SK-N-SH (cell line): ENCODE results near the gene CNNM3. TPM values are rescaled to one million over a fixed set of nuclear protein-coding genes. Genes with fewer than 3 reads are reported as not detected.

Source experiments
- CTCF ChIA-PET: fragments of 300-600, 350-600 bp; formaldehyde crosslinking; extraction: SDS; loops from one replicate; lab custom pipeline; 2021; lab: Yijun Ruan, JAX
- POLR2A ChIA-PET: fragments of 350-600 bp; sonication (Branson Sonifier 250); formaldehyde crosslinking; extraction: SDS; loops from one replicate; lab custom pipeline; 2020; ENCODE audit warnings: antibody characterized with exemption, inconsistent platforms; lab: Yijun Ruan, JAX
- DNase-seq: peaks from one replicate; pipeline ENCODE4 v3.0.0; 2012
- H2AFZ ChIP-seq: fragments of 200-600 bp; sonication (generic); 2 replicates; pipeline ENCODE4 v1.8.1; 2016; ENCODE audit warnings: antibody characterized with exemption, mild to moderate bottlenecking, low read depth
- H3F3A ChIP-seq: fragments of 200-600 bp; sonication (generic); replicated peaks from 2 replicates; pipeline ENCODE3; 2016; ENCODE audit warnings: antibody characterized with exemption, mild to moderate bottlenecking; ENCODE audit not compliant: insufficient read depth
- H3K27ac ChIP-seq, 2 experiments: fragments of 200-500 bp in 1 of 2; fragments of 200-600 bp in 1 of 2; sonication (Bioruptor generic) in 1 of 2; sonication (generic), shearing (Covaris generic) in 1 of 2; 2 replicates each; pipeline versions ENCODE4 v1.5.1 to v1.6.1; 2014 to 2016; ENCODE audit warnings: low read depth in 2 of 2, inconsistent platforms in 1 of 2, low read length in 1 of 2, mild to moderate bottlenecking in 1 of 2, mixed read lengths in 1 of 2
- H3K27me3 ChIP-seq: fragments of 200-600 bp; sonication (generic), shearing (Covaris generic); 2 replicates; pipeline ENCODE4 v1.6.1; 2016; ENCODE audit warnings: mixed run types; ENCODE audit not compliant: insufficient read depth
- H3K36me3 ChIP-seq, 2 experiments: fragments of 200-500 bp in 1 of 2; fragments of 200-600 bp in 1 of 2; sonication (Bioruptor generic) in 1 of 2; sonication (generic) in 1 of 2; replicated peaks in 1 of 2; 2 replicates each; pipeline versions ENCODE3 to v1.5.1; 2014 to 2016; ENCODE audit warnings: low read length in 1 of 2, mild to moderate bottlenecking in 1 of 2; ENCODE audit not compliant: insufficient read depth in 2 of 2, control insufficient read depth in 1 of 2
- H3K4me1 ChIP-seq, 2 experiments: fragments of 200-500 bp in 1 of 2; fragments of 200-600 bp in 1 of 2; sonication (Bioruptor generic) in 1 of 2; sonication (generic), shearing (Covaris generic) in 1 of 2; 2 replicates each; pipeline versions ENCODE4 v1.5.1 to v1.6.1; 2014 to 2016; ENCODE audit warnings: low read depth in 1 of 2, low read length in 1 of 2, mixed run types in 1 of 2; ENCODE audit not compliant: insufficient read depth in 2 of 2, control insufficient read depth in 1 of 2
- H3K4me2 ChIP-seq: fragments of 200-600 bp; sonication (generic), shearing (Covaris generic); 2 replicates; pipeline ENCODE4 v1.6.1; 2017; ENCODE audit warnings: mixed run types
- H3K4me3 ChIP-seq, 2 experiments: fragments of 200-500 bp in 1 of 2; fragments of 200-600 bp in 1 of 2; sonication (Bioruptor generic) in 1 of 2; sonication (generic), shearing (Covaris generic) in 1 of 2; 2 replicates each; pipeline versions ENCODE4 v1.5.1 to v1.8.1; 2014 to 2016; ENCODE audit warnings: low read depth in 2 of 2, inconsistent platforms in 1 of 2, low read length in 1 of 2, mild to moderate bottlenecking in 1 of 2, mixed read lengths in 1 of 2, moderate library complexity in 1 of 2
- H3K79me2 ChIP-seq: fragments of 200-600 bp; sonication (generic); 2 replicates; pipeline ENCODE4 v1.8.1; 2017; ENCODE audit warnings: mild to moderate bottlenecking; ENCODE audit not compliant: insufficient read depth
- H3K9ac ChIP-seq: fragments of 200-600 bp; sonication (generic); 2 replicates; pipeline ENCODE4 v1.6.1; 2017; ENCODE audit warnings: mixed run types
- H3K9me2 ChIP-seq: fragments of 200-600 bp; sonication (generic); 2 replicates; pipeline ENCODE4 v1.6.1; 2017; ENCODE audit warnings: mixed run types
- H3K9me3 ChIP-seq: fragments of 200-600 bp; sonication (generic); 2 replicates; pipeline ENCODE4 v1.6.1; 2017; ENCODE audit warnings: mixed run types, mild to moderate bottlenecking, moderate library complexity
- H4K20me1 ChIP-seq: fragments of 200-600 bp; sonication (generic); 2 replicates; pipeline ENCODE4 v1.6.1; 2017; ENCODE audit warnings: mild to moderate bottlenecking, mixed run types; ENCODE audit not compliant: insufficient read depth
- CTCF ChIP-seq: fragments of 200-600 bp; sonication (generic); IDR thresholded peaks from 2 replicates; pipeline ENCODE4 v1.6.1; 2017; ENCODE audit warnings: antibody characterized with exemption, mild to moderate bottlenecking, moderate library complexity
- FOSL2 ChIP-seq: IDR thresholded peaks from 2 replicates; pipeline ENCODE4 v1.4.0; 2012; ENCODE audit warnings: low read depth, mild to moderate bottlenecking, moderate library complexity, borderline replicate concordance
- FOXJ3 ChIP-seq: sonication (generic); formaldehyde crosslinking; IDR thresholded peaks from 2 replicates; pipeline ENCODE4 v1.5.1; 2020; ENCODE audit warnings: mild to moderate bottlenecking, missing genetic modification reagents
- GABPA ChIP-seq: IDR thresholded peaks from 2 replicates; pipeline ENCODE4 v1.4.0; 2012; ENCODE audit warnings: low read depth, mild to moderate bottlenecking
- GATA2 ChIP-seq: sonication (generic); formaldehyde crosslinking; IDR thresholded peaks from 2 replicates; pipeline ENCODE4 v1.5.0; 2020; ENCODE audit warnings: mild to moderate bottlenecking, missing genetic modification reagents
- IRF3 ChIP-seq: fragments of 150-350 bp; IDR thresholded peaks from 2 replicates; pipeline ENCODE4 v1.6.1; 2016; ENCODE audit warnings: mild to moderate bottlenecking, low read depth, low read length
- MEF2A ChIP-seq: IDR thresholded peaks from 2 replicates; pipeline ENCODE4 v1.4.0; 2012; ENCODE audit warnings: low read depth, borderline replicate concordance
- PBX3 ChIP-seq: IDR thresholded peaks from 2 replicates; pipeline ENCODE4; 2012
- RAD21 ChIP-seq: IDR thresholded peaks from 2 replicates; pipeline ENCODE4 v1.6.1; 2012; ENCODE audit warnings: mild to moderate bottlenecking, low read length
- RCOR1 ChIP-seq: fragments of 150-350 bp; IDR thresholded peaks from 2 replicates; pipeline ENCODE4 v1.6.1; 2017; ENCODE audit warnings: antibody characterized with exemption, low read length
- RFX5 ChIP-seq: IDR thresholded peaks from 2 replicates; pipeline ENCODE4 v1.6.1; 2012; ENCODE audit warnings: mild to moderate bottlenecking, improper control_type of control experiment, low read length
- RXRA ChIP-seq: IDR thresholded peaks from 2 replicates; pipeline ENCODE4 v1.4.0; 2012; ENCODE audit warnings: low read depth, mild to moderate bottlenecking, borderline replicate concordance
- SIN3A ChIP-seq: IDR thresholded peaks from 2 replicates; pipeline ENCODE4 v1.6.1; 2012; ENCODE audit warnings: low read depth, mild to moderate bottlenecking, low read length, moderate library complexity, borderline replicate concordance
- SMC3 ChIP-seq: IDR thresholded peaks from 2 replicates; pipeline ENCODE4 v1.6.1; 2012; ENCODE audit warnings: low read depth, low read length, improper control_type of control experiment
- TCF12 ChIP-seq: IDR thresholded peaks from 2 replicates; pipeline ENCODE4 v1.4.0; 2012
- USF2 ChIP-seq: fragments of 150-350 bp; IDR thresholded peaks from 2 replicates; pipeline ENCODE4 v1.6.1; 2017; ENCODE audit warnings: antibody characterized with exemption, low read length, low read depth, borderline replicate concordance
- WGBS: methylation state at CpG from one replicate; pipeline ENCODE4 v1.1.6; 2017; ENCODE audit warnings: low lambda C conversion rate; 5-methylcytosine and 5-hydroxymethylcytosine counted together
- polyA plus RNA-seq, 3 experiments: library from polyadenylated mRNA; depleted of rRNA; stranded (reverse); fragments of >200 nt; gene quantifications; 2 replicates each; pipeline ENCODE4 v1.2.3, GENCODE V29; 2012

CNNM3 gene
- polyA plus RNA-seq, 1 of the 3 experiments (the other 2 are of a cell fraction): 14.7 TPM

- TF ChIP-seq USF2: no peak
These were observed 45.4 kb upstream of the CNNM3 start (continued) for GRCh38 chr2:96770442-96771202.

GRCh38 chr2:96771796-96772618 lies 44.1 kb upstream of the CNNM3 start:
- Histone ChIP-seq H3K9ac (no peak overlapping the region), H3K4me2 (no peak overlapping the region), H3K4me3 (no peak overlapping the region), H2AFZ (no peak overlapping the region), H3K27me3 (no peaks in the 10 kb centered on the region), H3K27ac (no peak overlapping the region), H4K20me1 (no peaks in the 10 kb centered on the region), H3F3A (peaks cover 3% of the 10 kb centered on the region), H3K4me1 (peaks cover 0 to 15% of the 10 kb centered on the region in 2 experiments; a peak in 1 of 4 replicates), H3K9me3 (no peaks in the 10 kb centered on the region), H3K9me2 (no peaks in the 10 kb centered on the region), H3K36me3 (no peaks in the 10 kb centered on the region), H3K79me2 (no peaks in the 10 kb centered on the region)
- no peak for DNase-seq
- ChIA-PET CTCF (no interaction called here), POLR2A (no interaction called here)
- TF ChIP-seq FOXJ3 (CRISPR knock-in tag) (no peak), GATA2 (no peak), SMC3 (no peak), RCOR1 (no peak), TCF12 (no peak)
- 97% methylated on average over 18 of the region's 20 CpGs for WGBS

GRCh38 chr2:96772903-96773671 lies 43.0 kb upstream of the CNNM3 start:
- H3K9me2 ChIP-seq: no peaks in the 10 kb centered on the region
- H3F3A ChIP-seq: peaks cover 3% of the 10 kb centered on the region
- H3K27ac ChIP-seq: no peak overlapping the region
- ChIA-PET CTCF (interaction anchor here (0.8 to 2.6 kb wide), 4 partner anchors 10 to 28 kb away, joined by 3 to 14 read pairs (median 4); no protein-coding TSS in a partner anchor), POLR2A (no interaction called here)
- WGBS: 92% methylated on average over 12 of the region's 12 CpGs
- H3K79me2 ChIP-seq: no peaks in the 10 kb centered on the region
- no peak for DNase-seq
- no peaks in the 10 kb centered on the region for H3K9me3 ChIP-seq
- no peak overlapping the region for H3K9ac ChIP-seq
- no peaks in the 10 kb centered on the region for H3K36me3 ChIP-seq
- no peaks in the 10 kb centered on the region for H4K20me1 ChIP-seq
- H2AFZ ChIP-seq: no peak overlapping the region
- no peak overlapping the region for H3K4me3 ChIP-seq
- H3K4me1 ChIP-seq: peaks cover 0 to 15% of the 10 kb centered on the region in 2 experiments; a peak in 1 of 4 replicates
- no peaks in the 10 kb centered on the region for H3K27me3 ChIP-seq
- no peak overlapping the region for H3K4me2 ChIP-seq
- no peak for TF ChIP-seq TCF12
- TF ChIP-seq RXRA: no peak
- no peak for TF ChIP-seq GABPA
- no peak for TF ChIP-seq RAD21
- TF ChIP-seq PBX3: no peak
- no peak for TF ChIP-seq SIN3A
- no peak for TF ChIP-seq CTCF
- no peak for TF ChIP-seq RFX5
- no peak for TF ChIP-seq GATA2
- no peak for TF ChIP-seq MEF2A
- no peak for TF ChIP-seq FOSL2
- no peak for TF ChIP-seq IRF3
